DND-41 (cell line): Measurements from ENCODE around the gene PTPRG.

Experiments
- EZH2 ChIP-seq: IDR thresholded peaks from 3 replicates; pipeline ENCODE4 v1.6.1; 2012; ENCODE audit warnings: borderline replicate concordance, low read depth, mild to moderate bottlenecking, moderate library complexity, low read length, inconsistent platforms; ENCODE audit not compliant: severe bottlenecking
- TF ChIP-seq, protein P1 (sequence below): IDR thresholded peaks from 2 replicates; pipeline ENCODE4 v1.5.1; 2012; ENCODE audit warnings: borderline replicate concordance, low read length, moderate library complexity, mild to moderate bottlenecking; ENCODE audit not compliant: poor library complexity, severe bottlenecking; ENCODE audit errors: extremely low read depth

DNA sequence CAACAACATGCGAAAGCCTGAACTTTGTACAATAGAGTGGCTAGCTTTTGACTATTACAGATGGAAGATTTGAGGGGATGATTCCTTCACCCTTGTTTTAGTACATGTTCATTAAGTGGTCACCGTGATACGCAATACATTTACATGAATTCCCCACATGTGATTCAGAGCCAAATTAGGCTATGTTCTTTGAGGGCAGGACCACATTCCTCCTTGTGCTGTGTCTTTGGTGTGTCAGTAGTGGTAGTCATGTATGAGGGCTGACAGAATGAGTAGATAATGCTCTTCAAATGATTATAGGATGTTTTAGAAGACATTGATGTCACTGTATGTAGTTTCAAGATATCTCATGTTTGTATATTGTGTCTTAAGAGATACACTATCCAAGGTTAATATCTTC is 12.1 kb downstream of the PTPRG start:
- TF ChIP-seq, protein P1, sequence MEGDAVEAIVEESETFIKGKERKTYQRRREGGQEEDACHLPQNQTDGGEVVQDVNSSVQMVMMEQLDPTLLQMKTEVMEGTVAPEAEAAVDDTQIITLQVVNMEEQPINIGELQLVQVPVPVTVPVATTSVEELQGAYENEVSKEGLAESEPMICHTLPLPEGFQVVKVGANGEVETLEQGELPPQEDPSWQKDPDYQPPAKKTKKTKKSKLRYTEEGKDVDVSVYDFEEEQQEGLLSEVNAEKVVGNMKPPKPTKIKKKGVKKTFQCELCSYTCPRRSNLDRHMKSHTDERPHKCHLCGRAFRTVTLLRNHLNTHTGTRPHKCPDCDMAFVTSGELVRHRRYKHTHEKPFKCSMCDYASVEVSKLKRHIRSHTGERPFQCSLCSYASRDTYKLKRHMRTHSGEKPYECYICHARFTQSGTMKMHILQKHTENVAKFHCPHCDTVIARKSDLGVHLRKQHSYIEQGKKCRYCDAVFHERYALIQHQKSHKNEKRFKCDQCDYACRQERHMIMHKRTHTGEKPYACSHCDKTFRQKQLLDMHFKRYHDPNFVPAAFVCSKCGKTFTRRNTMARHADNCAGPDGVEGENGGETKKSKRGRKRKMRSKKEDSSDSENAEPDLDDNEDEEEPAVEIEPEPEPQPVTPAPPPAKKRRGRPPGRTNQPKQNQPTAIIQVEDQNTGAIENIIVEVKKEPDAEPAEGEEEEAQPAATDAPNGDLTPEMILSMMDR = no peak
- TF ChIP-seq EZH2 = no peak
